H1 (cell line): ENCODE measurements around the gene SGSM1. TPM values are rescaled to one million over a fixed set of nuclear protein-coding genes. Genes with fewer than 3 reads are reported as not detected.
A peak's percentile ranks its signal among the peaks of the same experiment; 100 is the strongest.

Experiments
- CTCF ChIA-PET: fragments of 300-600 bp; sonication (Branson Sonifier 250); formaldehyde crosslinking; loops from one replicate; lab custom pipeline; 2021; ENCODE audit not compliant: partially characterized antibody; lab: Charles Lee
- POLR2A ChIA-PET: fragments of 300-600 bp; sonication (Branson Sonifier 250); formaldehyde crosslinking; loops from one replicate; lab custom pipeline; 2021; ENCODE audit warnings: inconsistent platforms; ENCODE audit not compliant: partially characterized antibody; lab: Charles Lee
- DNase-seq, 2 experiments: peaks; one replicate each; pipeline versions ENCODE4 v3.0.0 to v3.0.0-alpha.2; 2010 to 2022; ENCODE audit warnings: low spot score in 2 of 2, low read depth in 1 of 2, mixed read lengths in 1 of 2
- FAIRE-seq: peaks from 2 replicates; lab custom pipeline; 2011; peaks lifted over from hg19 to GRCh38; lab: Jason Lieb, UNC
- H2AFZ ChIP-seq: 2 replicates; pipeline ENCODE4 v1.8.1; 2012; ENCODE audit warnings: low read length, inconsistent platforms
- H2AK5ac ChIP-seq: 2 replicates; pipeline ENCODE4 v1.6.1; 2013; ENCODE audit warnings: low read depth, low read length
- H2BK120ac ChIP-seq: replicated peaks from 2 replicates; pipeline ENCODE3; 2013; ENCODE audit warnings: low read depth, low read length, inconsistent platforms
- H2BK12ac ChIP-seq: 2 replicates; pipeline ENCODE4 v1.6.1; 2013; ENCODE audit warnings: low read depth, low read length
- H2BK15ac ChIP-seq: 2 replicates; pipeline ENCODE4 v1.6.1; 2013; ENCODE audit warnings: low read length
- H2BK20ac ChIP-seq: 2 replicates; pipeline ENCODE4 v1.6.1; 2013; ENCODE audit warnings: low read length
- H2BK5ac ChIP-seq: 2 replicates; pipeline ENCODE4 v1.6.1; 2013; ENCODE audit warnings: low read depth, low read length
- H3K14ac ChIP-seq: 2 replicates; pipeline ENCODE4 v1.6.1; 2013; ENCODE audit warnings: inconsistent platforms; ENCODE audit not compliant: insufficient read length
- H3K18ac ChIP-seq: 2 replicates; pipeline ENCODE4 v1.6.1; 2013; ENCODE audit warnings: low read length; ENCODE audit errors: extremely low read depth
- H3K23ac ChIP-seq: 2 replicates; pipeline ENCODE4 v1.6.1; 2013; ENCODE audit warnings: inconsistent platforms; ENCODE audit not compliant: insufficient read length
- H3K23me2 ChIP-seq: 2 replicates; pipeline ENCODE4 v1.6.1; 2013; ENCODE audit warnings: low read depth, low read length
- H3K27ac ChIP-seq: 2 replicates; pipeline ENCODE4 v1.6.1; 2011; ENCODE audit warnings: low read depth, low read length, inconsistent platforms
- H3K27me3 ChIP-seq, 4 experiments: replicated peaks in 1 of 4; 1 replicate in 1 of 4; 2 replicates in 3 of 4; pipeline versions ENCODE4 v1.6.1 to v1.8.1; 2011 to 2013; ENCODE audit warnings: low read length in 3 of 4, mild to moderate bottlenecking in 3 of 4, inconsistent platforms in 2 of 4, mixed read lengths in 2 of 4, moderate library complexity in 1 of 4; ENCODE audit not compliant: control insufficient read depth in 3 of 4, insufficient read depth in 3 of 4; ENCODE audit errors: extremely low read depth in 1 of 4
- H3K36me3 ChIP-seq, 4 experiments: 2 replicates each; pipeline versions ENCODE4 v1.6.1 to v1.8.1; 2011 to 2013; ENCODE audit warnings: mild to moderate bottlenecking in 4 of 4, low read length in 3 of 4, moderate library complexity in 2 of 4, control low read depth in 1 of 4, inconsistent platforms in 1 of 4; ENCODE audit not compliant: insufficient read depth in 4 of 4, control insufficient read depth in 2 of 4
- H3K4ac ChIP-seq: replicated peaks from 2 replicates; pipeline ENCODE3; 2013; ENCODE audit warnings: low read length, low read depth, mixed read lengths, inconsistent platforms; ENCODE audit not compliant: insufficient read length
- H3K4me1 ChIP-seq, 4 experiments: replicated peaks in 1 of 4; 1 replicate in 1 of 4; 2 replicates in 3 of 4; pipeline versions ENCODE4 v1.6.1 to v1.8.1; 2011 to 2013; ENCODE audit warnings: low read length in 3 of 4, inconsistent platforms in 2 of 4, mixed read lengths in 1 of 4; ENCODE audit not compliant: insufficient read depth in 4 of 4, control insufficient read depth in 3 of 4
- H3K4me2 ChIP-seq, 2 experiments: 2 replicates each; pipeline versions ENCODE4 v1.6.1 to v1.8.1; 2011 to 2013; ENCODE audit warnings: low read depth in 2 of 2, low read length in 2 of 2, control low read depth in 1 of 2, inconsistent platforms in 1 of 2, mild to moderate bottlenecking in 1 of 2; ENCODE audit not compliant: insufficient read depth in 1 of 2
- H3K4me3 ChIP-seq, 4 experiments: fragments of 200-600, 300-600 bp in 1 of 4; sonication (generic), shearing (Covaris generic), sonication (Bioruptor Twin) in 1 of 4; 2 replicates each; pipeline versions ENCODE4 v1.5.1 to v1.8.1; 2011 to 2016; ENCODE audit warnings: low read length in 4 of 4, low read depth in 3 of 4, control low read depth in 2 of 4, inconsistent platforms in 2 of 4, mild to moderate bottlenecking in 2 of 4, mixed read lengths in 1 of 4, moderate library complexity in 1 of 4; ENCODE audit not compliant: insufficient read depth in 2 of 4; ENCODE audit errors: extremely low read depth in 1 of 4
- H3K56ac ChIP-seq: replicated peaks from 2 replicates; pipeline ENCODE3; 2013; ENCODE audit warnings: low read depth, mild to moderate bottlenecking, mixed read lengths, low read length, inconsistent platforms; ENCODE audit not compliant: insufficient read length
- H3K79me1 ChIP-seq: 2 replicates; pipeline ENCODE4 v1.6.1; 2013; ENCODE audit warnings: low read depth, low read length, control low read depth
- H3K79me2 ChIP-seq, 2 experiments: 2 replicates each; pipeline versions ENCODE4 v1.6.1 to v1.8.1; 2012 to 2013; ENCODE audit warnings: low read length in 2 of 2, mild to moderate bottlenecking in 2 of 2, inconsistent platforms in 1 of 2; ENCODE audit not compliant: insufficient read depth in 2 of 2, control insufficient read depth in 1 of 2
- H3K9ac ChIP-seq, 4 experiments: replicated peaks in 1 of 4; 1 replicate in 1 of 4; 2 replicates in 3 of 4; pipeline versions ENCODE4 v1.6.1 to v1.8.1; 2011 to 2013; ENCODE audit warnings: low read depth in 3 of 4, low read length in 3 of 4, control low read depth in 2 of 4, mild to moderate bottlenecking in 2 of 4, moderate library complexity in 2 of 4, inconsistent platforms in 1 of 4; ENCODE audit errors: extremely low read depth in 1 of 4
- H3K9me3 ChIP-seq, 2 experiments: 2 replicates each; pipeline versions ENCODE4 v1.6.1 to v1.8.1; 2012 to 2013; ENCODE audit warnings: mild to moderate bottlenecking in 2 of 2, moderate library complexity in 2 of 2, control low read depth in 1 of 2, inconsistent platforms in 1 of 2, low read depth in 1 of 2, low read length in 1 of 2, mixed read lengths in 1 of 2; ENCODE audit not compliant: insufficient read depth in 2 of 2
- H4K20me1 ChIP-seq, 2 experiments: replicated peaks in 1 of 2; 2 replicates each; pipeline versions ENCODE3 to v1.8.1; 2011 to 2013; ENCODE audit warnings: inconsistent platforms in 2 of 2, low read length in 2 of 2, mild to moderate bottlenecking in 1 of 2; ENCODE audit not compliant: insufficient read depth in 2 of 2, control insufficient read depth in 1 of 2
- H4K5ac ChIP-seq: 2 replicates; pipeline ENCODE4 v1.6.1; 2013; ENCODE audit warnings: low read length, low read depth, mixed read lengths, inconsistent platforms; ENCODE audit not compliant: insufficient read length
- H4K8ac ChIP-seq: 2 replicates; pipeline ENCODE4 v1.8.0; 2013; ENCODE audit warnings: mild to moderate bottlenecking, moderate library complexity, low read length, inconsistent platforms; ENCODE audit not compliant: insufficient read depth; ENCODE audit errors: extremely low read depth
- H4K91ac ChIP-seq: replicated peaks from 2 replicates; pipeline ENCODE3; 2013; ENCODE audit warnings: low read length, mixed read lengths, inconsistent platforms; ENCODE audit not compliant: insufficient read length
- SIX5 ChIP-seq: IDR thresholded peaks from 2 replicates; pipeline ENCODE4 v1.6.1; 2011; ENCODE audit warnings: mild to moderate bottlenecking, low read depth, low read length
- WGBS, 2 experiments: shearing (Covaris generic) in 1 of 2; methylation state at CpG; one replicate each; pipeline versions ENCODE4 v1.1.6 to v1.1.7; 2013 to 2015; ENCODE audit warnings: low lambda C conversion rate in 2 of 2, mixed read lengths in 2 of 2, inconsistent platforms in 1 of 2, low coverage in 1 of 2, missing lambda C conversion rate in 1 of 2; ENCODE audit not compliant: insufficient replicate concordance in 2 of 2, insufficient coverage in 1 of 2, insufficient read length in 1 of 2; ENCODE audit errors: extremely low coverage in 1 of 2, missing lambda C conversion rate in 1 of 2; 5-methylcytosine and 5-hydroxymethylcytosine counted together
- polyA plus RNA-seq, 7 experiments: library from polyadenylated mRNA; depleted of rRNA in 3 of 7; stranded (reverse) in 5 of 7; unstranded in 2 of 7; fragments of >200 nt in 5 of 7; fragments of 200-250 nt in 2 of 7; gene quantifications; 1 replicate in 5 of 7; 2 replicates in 1 of 7; 4 replicates in 1 of 7; pipeline versions ENCODE4 v1.2.1 to v1.2.3, GENCODE V29; 2011 to 2013; ENCODE audit warnings: missing spikeins in 2 of 7, mixed read lengths in 2 of 7
- total RNA-seq: library from RNA; stranded (reverse); fragmentation: NEBNext Ultra II Directional; extraction: Animal tissue kit (Norgen Biotek cat#: 25700); gene quantifications from 2 replicates; pipeline ENCODE4 v1.2.1, GENCODE V29; 2021

The SGSM1 gene
- total and polyA plus RNA-seq, 2 of the 8 experiments (the other 6 are each of a cell fraction or from before 2014, with no cell fraction given), result 2.8 to 5.2 TPM

DNA sequence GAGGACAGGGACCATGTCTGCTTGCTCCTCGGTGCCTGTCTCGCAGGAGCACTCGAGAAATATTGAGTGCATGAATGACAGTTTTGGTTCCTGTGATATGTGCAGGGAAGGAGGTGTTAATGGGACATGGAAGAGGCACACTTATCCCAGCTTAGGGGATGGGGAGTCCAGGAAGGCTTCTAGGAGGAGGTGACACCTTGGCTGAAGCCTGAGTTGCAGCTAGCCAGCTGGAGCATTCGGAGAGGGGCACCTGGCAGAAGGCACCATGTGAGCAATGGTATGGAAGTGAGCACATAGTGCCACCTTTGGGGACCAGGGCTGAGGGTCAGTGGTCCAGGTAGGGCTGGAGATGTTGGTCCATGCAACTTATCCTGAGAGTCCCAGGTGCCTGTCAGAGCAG is 18.9 kb downstream of the SGSM1 start:
- Histone ChIP-seq H3K79me2 (no peaks in the 10 kb centered on the region), H3K14ac (no peak overlapping the region), H3K4me2 (no peak overlapping the region), H3K18ac (no peak overlapping the region), H3K56ac (no peak overlapping the region), H2BK12ac (no peak overlapping the region), H3K27me3 (no peaks in the 10 kb centered on the region), H4K20me1 (peaks cover 2 to 3% of the 10 kb centered on the region in 2 experiments), H4K91ac (no peak overlapping the region), H3K23ac (no peak overlapping the region), H3K4me1 (peaks cover 0 to 2% (median 0%) of the 10 kb centered on the region in 4 experiments; a peak in 1 of 7 replicates), H3K23me2 (no peaks in the 10 kb centered on the region), H3K36me3 (no peaks in the 10 kb centered on the region), H2AK5ac (no peak overlapping the region), H4K5ac (no peak overlapping the region), H3K4me3 (no peak overlapping the region), H2AFZ (no peak overlapping the region), H2BK120ac (no peak overlapping the region), H4K8ac (no peak overlapping the region), H3K4ac (no peak overlapping the region), H3K27ac (no peak overlapping the region), H3K9ac (no peak overlapping the region), H2BK20ac (no peak overlapping the region), H3K9me3 (no peaks in the 10 kb centered on the region), H2BK5ac (0 out of 2 replicates have a peak overlapping the region, but pooled peaks have one; percentile 66), H2BK15ac (no peak overlapping the region), H3K79me1 (peaks cover 3% of the 10 kb centered on the region; the same call in 1 of the 2 replicates)
- DNase-seq (no peak), FAIRE-seq (no peak)
- ChIA-PET CTCF (interaction anchor here (1.0 to 2.5 kb wide), 3 partner anchors 15 to 22 kb away, joined by 3 to 7 read pairs (median 5); no protein-coding TSS in a partner anchor), POLR2A (no interaction called here)
- 92% methylated on average over 4 of the region's 4 CpGs; no CpG with 5 or more reads in 1 of the 2 experiments for WGBS, 2 experiments
- TF ChIP-seq SIX5, result no peak
